HG02870 (cell line): Measurements from ENCODE around the gene RAET1G.
"Not testable (repeated sequence)": the region's sequence is repeated elsewhere in the genome, so short reads cannot be mapped to it uniquely, and the experiment has no call there.

Experiments
- ATAC-seq: cut with Tn5 transposase; IDR thresholded peaks from one replicate; pipeline ENCODE4 v1.9.1; 2021; ENCODE audit warnings: mild to moderate bottlenecking, moderate library complexity; ENCODE audit not compliant: unreplicated experiment

The RAET1G gene

GRCh38 chr6:149922642-149923326 lies at the start of gene RAET1G:
RAET1G (minus strand) TSS chr6:149923121; CDS start chr6:149923010, 111 bp downstream.
- ATAC-seq: no peak

- no peak for ATAC-seq
Observed at GRCh38 chr6:149969635-149970034, 46.7 kb upstream of the RAET1G start.

GRCh38 chr6:149968909-149969308 lies 46.0 kb upstream of the RAET1G start:
- ATAC-seq: not testable (repeated sequence)

- not testable (repeated sequence) for ATAC-seq
Observed at GRCh38 chr6:149967999-149968398, 45.1 kb upstream of the RAET1G start.

- no peak for ATAC-seq
Observed at GRCh38 chr6:149967591-149967990, 44.7 kb upstream of the RAET1G start.

GRCh38 chr6:149966319-149966718 lies 43.4 kb upstream of the RAET1G start:
- ATAC-seq: not testable (repeated sequence)

- no peak for ATAC-seq
Observed at GRCh38 chr6:149965194-149966020, 42.5 kb upstream of the RAET1G start.

- ATAC-seq: no peak
Observed at GRCh38 chr6:149964308-149965193, 41.6 kb upstream of the RAET1G start.

- no peak for ATAC-seq
Observed at GRCh38 chr6:149963462-149964307, 40.8 kb upstream of the RAET1G start, which contains the start of gene ULBP1. ULBP1 (plus strand) TSS chr6:149963943; CDS start chr6:149964050, 107 bp downstream.

- ATAC-seq: no peak
Observed at GRCh38 chr6:149963212-149963461, 40.2 kb upstream of the RAET1G start.

GRCh38 chr6:149962461-149963211 lies 39.7 kb upstream of the RAET1G start:
- no peak for ATAC-seq

- no peak for ATAC-seq
Observed at GRCh38 chr6:149961728-149962425, 39.0 kb upstream of the RAET1G start.

- ATAC-seq: no peak
Observed at GRCh38 chr6:149960488-149960887, 37.6 kb upstream of the RAET1G start.

- not testable (repeated sequence) for ATAC-seq
Observed at GRCh38 chr6:149959806-149960205, 36.9 kb upstream of the RAET1G start.

- ATAC-seq: not testable (repeated sequence)
Observed at GRCh38 chr6:149958124-149958523, 35.2 kb upstream of the RAET1G start.

GRCh38 chr6:149955654-149956317 lies 32.9 kb upstream of the RAET1G start:
- not testable (repeated sequence) for ATAC-seq

- not testable (repeated sequence) for ATAC-seq
Observed at GRCh38 chr6:149954984-149955653, 32.2 kb upstream of the RAET1G start.
